ENCODE measurements around the gene HTR4. TPM values are rescaled to one million over a fixed set of nuclear protein-coding genes. Genes with fewer than 3 reads are reported as not detected.

The HTR4 gene
- total RNA-seq, 1 donor from 2014 or later: 0.43 TPM

GRCh38 chr5:148686660-148687059, 32.3 kb upstream of the HTR4 start:
- intact Hi-C loops (cut with DNase I): no loop called here
- Histone ChIP-seq H3K27ac (no peak overlapping the region), H3K4me1 (peaks cover 4% of the 10 kb centered on the region), H3K36me3 (no peaks in the 10 kb centered on the region), H3K9me3 (no peaks in the 10 kb centered on the region), H3K4me3 (no peak overlapping the region), H3K27me3 (no peaks in the 10 kb centered on the region)
- no peak for TF ChIP-seq CTCF (IDR thresholded peaks at IDR 0.05)
- ATAC-seq (no peak), DNase-seq (no peak)

- H3K27ac ChIP-seq: no peak overlapping the region
- no peak for DNase-seq
- H3K4me1 ChIP-seq: peaks cover 4% of the 10 kb centered on the region
- peak; percentile 53 for ATAC-seq
- H3K4me3 ChIP-seq: no peak overlapping the region
- no peaks in the 10 kb centered on the region for H3K27me3 ChIP-seq
- intact Hi-C loops (cut with DNase I): no loop called here
- TF ChIP-seq CTCF (IDR thresholded peaks at IDR 0.05): no peak
- no peaks in the 10 kb centered on the region for H3K9me3 ChIP-seq
- no peaks in the 10 kb centered on the region for H3K36me3 ChIP-seq
Observed at GRCh38 chr5:148685520-148686134, 31.3 kb upstream of the HTR4 start.

DNA sequence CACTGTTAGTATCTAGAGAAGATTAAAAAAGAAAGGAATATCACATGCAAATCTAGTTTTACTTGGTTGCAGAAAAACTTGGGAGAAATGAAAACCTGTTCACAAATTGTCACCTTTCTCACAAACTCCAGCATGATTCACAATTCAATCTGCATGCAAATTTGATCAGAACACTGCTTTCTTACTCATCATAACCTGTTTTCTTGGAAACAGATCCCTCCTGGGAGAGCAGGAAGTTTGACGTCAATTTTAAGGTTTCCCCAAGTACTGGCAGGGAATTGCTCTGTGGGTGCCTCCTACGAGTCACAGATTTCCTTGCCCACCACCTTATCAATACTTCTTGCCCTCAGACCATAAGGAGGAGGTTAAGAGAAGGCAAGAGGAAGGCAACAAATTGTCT, 30.2 kb upstream of the HTR4 start:
- peaks cover 4% of the 10 kb centered on the region for H3K4me1 ChIP-seq
- no peak for TF ChIP-seq CTCF (IDR thresholded peaks at IDR 0.05)
- H3K4me3 ChIP-seq: no peak overlapping the region
- DNase-seq (no peak), ATAC-seq (no peak)
- no peaks in the 10 kb centered on the region for H3K9me3 ChIP-seq
- no peak overlapping the region for H3K27ac ChIP-seq
- intact Hi-C loops (cut with DNase I): no loop called here
- H3K27me3 ChIP-seq: no peaks in the 10 kb centered on the region
- no peaks in the 10 kb centered on the region for H3K36me3 ChIP-seq

- Histone ChIP-seq H3K4me3 (no peak overlapping the region), H3K36me3 (no peaks in the 10 kb centered on the region), H3K27me3 (no peaks in the 10 kb centered on the region), H3K9me3 (no peaks in the 10 kb centered on the region), H3K4me1 (peaks cover 4% of the 10 kb centered on the region), H3K27ac (no peak overlapping the region)
- DNase-seq (no peak), ATAC-seq (no peak)
- intact Hi-C loops (cut with DNase I): no loop called here
- TF ChIP-seq CTCF (IDR thresholded peaks at IDR 0.05): no peak
Observed at GRCh38 chr5:148683651-148684050, 29.3 kb upstream of the HTR4 start.

- H3K4me3 ChIP-seq: no peak overlapping the region
- DNase-seq (no peak), ATAC-seq (no peak)
- no peak for TF ChIP-seq CTCF (IDR thresholded peaks at IDR 0.05)
- H3K27ac ChIP-seq: no peak overlapping the region
- H3K4me1 ChIP-seq: peaks cover 4% of the 10 kb centered on the region
- H3K9me3 ChIP-seq: no peaks in the 10 kb centered on the region
- H3K36me3 ChIP-seq: no peaks in the 10 kb centered on the region
- H3K27me3 ChIP-seq: no peaks in the 10 kb centered on the region
- intact Hi-C loops (cut with DNase I): no loop called here
Observed at GRCh38 chr5:148682058-148683026, 28.0 kb upstream of the HTR4 start.

All from upper lobe of right lung (tissue), 1 donor.